HG03520 (cell line): Measurements from ENCODE around the gene SLC12A1.

Source experiments
- ATAC-seq: cut with Tn5 transposase; IDR thresholded peaks from one replicate; pipeline ENCODE4 v1.9.1; 2021; ENCODE audit warnings: mild to moderate bottlenecking, moderate library complexity; ENCODE audit not compliant: unreplicated experiment

Gene SLC12A1

GRCh38 chr15:48242015-48242414 lies 35.9 kb downstream of the SLC12A1 start:
- ATAC-seq: no peak

GRCh38 chr15:48242535-48242934 lies 36.4 kb downstream of the SLC12A1 start:
- no peak for ATAC-seq

DNA sequence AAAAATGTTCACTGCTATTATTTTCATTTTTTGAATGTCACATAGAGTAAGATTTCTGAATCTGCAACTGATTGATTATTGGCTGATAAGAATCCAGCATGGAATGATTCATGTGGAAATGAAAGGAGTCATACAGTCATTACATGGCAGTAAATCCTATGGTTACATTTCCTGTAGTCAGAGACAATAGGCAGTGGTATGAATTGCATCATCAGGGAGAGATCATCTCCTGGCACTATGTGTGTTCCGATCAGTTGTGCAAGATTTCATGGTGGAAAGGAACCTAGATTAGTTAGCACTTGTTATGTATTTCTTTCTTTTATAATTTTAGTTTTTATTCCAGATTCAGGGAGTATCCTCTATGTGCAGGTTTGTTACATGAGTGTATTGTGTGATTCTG lies 38.8 kb downstream of the SLC12A1 start:
- ATAC-seq: no peak

DNA sequence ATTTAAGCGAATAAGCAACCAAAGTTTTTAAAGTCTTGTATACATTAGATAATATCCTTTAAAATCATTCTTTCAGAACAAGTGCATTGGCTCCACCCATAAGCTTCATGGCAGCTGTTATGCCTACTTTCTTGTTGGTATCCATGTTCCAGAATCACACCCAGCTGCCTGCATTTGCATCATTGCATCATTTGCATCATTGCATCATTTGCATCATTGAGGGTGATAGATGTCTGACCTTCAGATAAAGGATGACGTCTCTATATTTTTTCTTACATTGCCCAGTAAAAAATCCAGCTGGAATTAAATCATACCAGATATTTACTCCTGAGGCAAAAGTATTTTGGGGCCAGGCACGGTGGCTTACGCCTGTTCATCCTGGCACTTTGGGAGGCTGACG lies 42.3 kb downstream of the SLC12A1 start:
- ATAC-seq: no peak

- ATAC-seq: no peak
Measured at GRCh38 chr15:48250640-48251076, 44.6 kb downstream of the SLC12A1 start.

GRCh38 chr15:48253172-48253571 lies 47.1 kb downstream of the SLC12A1 start:
- ATAC-seq: no peak

- ATAC-seq: no peak
Measured at GRCh38 chr15:48265135-48265534, 59.0 kb downstream of the SLC12A1 start.

DNA sequence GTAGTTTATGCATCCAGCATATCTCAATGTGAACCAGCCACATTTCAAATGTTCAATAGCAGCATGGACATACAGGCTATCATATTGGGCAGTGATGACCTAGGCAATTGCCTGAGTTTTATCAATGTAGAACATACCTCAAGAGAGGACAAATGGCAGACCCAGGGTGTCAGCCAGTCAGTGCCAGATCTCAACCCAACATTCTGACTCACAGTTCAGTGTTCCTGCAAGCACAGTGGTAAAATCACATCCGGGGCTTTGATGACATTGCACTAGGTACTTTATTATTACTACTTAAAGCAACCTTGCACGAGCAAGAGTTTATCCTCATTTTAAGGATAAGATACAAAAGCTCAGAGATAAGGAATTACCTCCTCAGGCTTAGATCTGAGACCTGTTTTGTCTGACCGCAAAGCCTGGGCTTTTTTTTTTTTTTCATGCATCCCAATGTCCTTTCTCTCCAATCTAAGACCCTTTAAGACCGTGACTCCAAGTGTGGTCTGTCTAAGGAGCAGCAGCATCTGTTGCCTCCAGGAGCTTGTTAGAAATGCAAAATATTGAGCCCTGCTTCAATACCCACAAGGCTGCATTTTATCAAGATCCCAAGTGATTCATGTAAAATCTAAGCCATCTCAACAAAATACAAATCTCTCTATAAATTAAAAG lies 60.1 kb downstream of the SLC12A1 start:
- no peak for ATAC-seq

GRCh38 chr15:48267766-48268165 lies 61.7 kb downstream of the SLC12A1 start:
- ATAC-seq: no peak

DNA sequence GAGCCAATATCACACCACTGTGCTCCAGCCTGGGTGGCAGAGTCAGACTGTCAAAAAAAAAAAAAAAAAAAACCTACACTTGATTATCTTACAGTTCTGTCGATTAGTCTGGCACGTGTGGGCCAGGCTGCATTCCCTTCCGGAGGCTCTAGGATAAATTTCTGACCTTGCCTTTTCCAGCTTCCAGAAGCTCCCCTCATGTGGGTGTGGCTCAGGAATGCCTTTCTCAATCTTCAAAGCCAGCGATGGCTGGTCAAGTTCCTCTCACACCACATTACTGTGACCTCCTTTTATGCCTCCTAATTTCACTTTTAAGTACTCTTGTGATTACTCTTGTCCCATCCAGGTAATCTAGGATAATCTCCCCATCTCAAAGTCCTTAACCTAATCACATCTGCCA lies 66.9 kb downstream of the SLC12A1 start:
- ATAC-seq: no peak

GRCh38 chr15:48278666-48279065 lies 72.6 kb downstream of the SLC12A1 start:
- ATAC-seq: no peak

GRCh38 chr15:48279608-48280007 lies 73.5 kb downstream of the SLC12A1 start:
- ATAC-seq: no peak

DNA sequence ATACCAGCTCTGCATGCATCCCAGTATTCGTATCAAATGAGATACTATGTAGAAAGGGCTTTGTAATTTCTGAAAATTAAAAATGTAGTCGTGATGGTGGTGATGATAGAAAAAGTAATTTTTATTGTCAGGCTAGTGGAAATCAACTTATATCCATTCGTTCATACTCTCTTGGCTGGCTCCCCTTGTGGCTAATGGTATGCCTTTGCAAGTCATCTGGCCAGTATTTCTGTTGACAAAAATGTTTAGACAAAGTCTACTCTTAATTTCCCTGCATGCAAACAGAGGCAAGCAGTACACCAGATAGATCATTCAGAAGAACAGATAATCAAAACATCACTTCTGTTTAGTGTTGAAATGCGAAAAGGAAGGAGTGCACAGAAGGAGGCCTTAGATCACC lies 75.6 kb downstream of the SLC12A1 start:
- ATAC-seq: no peak

GRCh38 chr15:48282216-48282615 lies 76.1 kb downstream of the SLC12A1 start:
- ATAC-seq: no peak

DNA sequence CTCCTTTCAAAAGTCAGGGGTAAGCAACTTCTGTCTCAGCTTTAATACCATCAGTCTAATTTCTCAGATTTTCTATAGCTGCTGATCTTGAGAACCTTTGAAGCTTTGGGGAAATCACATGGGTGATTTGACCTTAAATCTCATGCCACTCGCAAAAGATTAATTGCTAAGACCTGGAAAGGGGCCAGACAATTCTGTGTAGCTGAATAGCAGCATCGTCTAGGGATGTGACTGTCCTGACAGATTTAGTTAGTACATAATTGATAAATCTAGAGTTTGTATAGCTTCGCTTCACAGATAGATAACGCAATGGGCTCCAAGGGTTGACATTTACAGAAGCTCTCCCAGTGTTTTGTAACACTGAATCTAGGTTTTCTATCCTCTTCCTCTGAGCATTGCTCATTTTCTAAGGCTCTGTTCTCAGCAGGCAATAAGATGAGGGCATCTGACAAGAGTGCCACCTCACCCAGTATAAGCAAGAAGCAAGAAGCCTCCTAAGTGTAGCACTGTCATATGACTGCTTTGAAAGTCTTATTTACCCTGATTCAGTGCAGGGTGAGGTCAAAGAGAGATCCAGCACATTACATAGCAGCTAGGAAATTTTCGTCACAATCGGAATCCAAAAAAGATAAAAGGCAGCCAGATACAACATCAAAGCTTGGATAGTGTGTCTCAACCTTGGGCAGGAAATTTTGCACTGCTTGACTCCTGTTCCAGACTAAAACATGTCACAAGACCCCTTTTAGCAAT lies 77.5 kb downstream of the SLC12A1 start:
- no peak for ATAC-seq

GRCh38 chr15:48285329-48286214 lies 79.5 kb downstream of the SLC12A1 start:
- ATAC-seq: peak; percentile 58

GRCh38 chr15:48289628-48290027 lies 83.5 kb downstream of the SLC12A1 start:
- no peak for ATAC-seq

GRCh38 chr15:48292458-48292857 lies 86.4 kb downstream of the SLC12A1 start:
- no peak for ATAC-seq

DNA sequence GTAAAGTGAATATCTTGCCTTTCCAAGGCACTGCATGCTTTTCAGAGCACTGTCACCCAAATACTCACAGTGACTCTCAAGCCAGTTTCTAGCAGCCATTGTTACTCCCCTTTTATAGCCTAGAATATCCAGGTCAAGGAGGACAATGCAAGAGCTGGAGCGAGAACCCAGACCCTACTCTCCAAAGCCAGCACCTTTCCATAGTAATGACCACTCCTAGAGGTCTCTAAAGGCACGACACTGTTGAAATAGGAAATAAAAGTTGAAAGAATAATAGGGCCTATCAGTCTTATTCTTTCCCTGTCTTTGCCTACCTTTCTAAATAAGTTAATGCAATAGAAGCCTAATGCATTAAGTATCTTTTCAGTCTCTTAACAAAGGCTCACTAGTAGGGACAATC lies 91.6 kb downstream of the SLC12A1 start:
- no peak for ATAC-seq

DNA sequence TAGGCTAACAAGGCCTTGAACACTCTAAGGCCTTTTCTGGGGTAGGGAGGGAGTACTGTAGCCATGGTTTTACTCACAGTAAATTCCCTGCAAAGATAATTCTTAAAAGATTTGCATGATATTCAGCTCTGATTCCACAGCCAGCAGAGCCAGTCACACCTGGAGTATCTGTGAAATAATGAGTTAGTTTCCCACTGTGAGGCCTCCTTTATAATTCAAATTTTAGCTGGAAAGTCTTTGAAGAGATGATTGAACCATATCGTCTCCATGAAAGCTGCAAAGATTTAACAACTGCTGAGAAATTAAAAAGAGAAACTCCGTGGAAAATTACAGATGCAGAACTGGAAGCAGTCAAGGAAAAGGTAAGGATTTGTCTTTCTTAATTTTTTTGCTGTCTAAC lies 92.8 kb downstream of the SLC12A1 start:
- ATAC-seq: no peak

- no peak for ATAC-seq
Measured at GRCh38 chr15:48300038-48300437, 93.9 kb downstream of the SLC12A1 start.

DNA sequence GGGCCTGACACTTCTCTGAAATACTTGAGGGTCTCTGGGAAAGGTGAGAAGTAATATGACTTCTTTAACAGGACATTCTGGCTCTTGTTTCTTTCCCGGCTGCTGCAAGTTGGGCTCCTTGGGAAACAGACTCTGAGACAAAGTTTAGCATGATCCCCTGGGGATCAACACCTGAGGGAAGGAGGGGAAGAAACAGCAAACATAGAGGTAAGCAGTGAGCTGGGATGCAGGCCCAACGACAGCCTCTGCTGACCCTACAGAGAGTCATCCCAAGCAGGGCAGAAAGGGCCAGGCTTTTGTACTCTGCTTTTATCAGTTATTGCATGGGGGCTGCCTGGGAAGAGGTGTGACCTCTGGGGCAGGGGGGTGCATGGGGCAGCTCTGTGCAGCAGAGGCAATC lies 98.3 kb downstream of the SLC12A1 start:
- ATAC-seq: no peak
